HEK293T (cell line): ENCODE data around the gene NDP.

Experiments
- CTCF ChIA-PET: fragments of 350-600 bp; formaldehyde crosslinking; extraction: SDS; loops from one replicate; lab custom pipeline; 2021; ENCODE audit warnings: antibody characterized with exemption, inconsistent platforms; lab: Yijun Ruan, JAX
- POLR2A ChIA-PET: fragments of 350-600 bp; formaldehyde crosslinking; extraction: SDS; loops from one replicate; lab custom pipeline; 2020; ENCODE audit warnings: antibody characterized with exemption, inconsistent platforms; lab: Yijun Ruan, JAX
- DNase-seq: peaks from one replicate; pipeline ENCODE4 v3.0.0; 2012; ENCODE audit warnings: mixed read lengths; ENCODE audit errors: extremely low spot score
- ARNT ChIP-seq: fragments of 450-650 bp; IDR thresholded peaks from 2 replicates; pipeline ENCODE4 v1.6.1; 2017; ENCODE audit warnings: mild to moderate bottlenecking
- BHLHE40 ChIP-seq: fragments of 450-650 bp; IDR thresholded peaks from 2 replicates; pipeline ENCODE4 v1.6.1; 2016; ENCODE audit warnings: mild to moderate bottlenecking, moderate library complexity, borderline replicate concordance
- CTBP1 ChIP-seq: fragments of 450-650 bp; IDR thresholded peaks from 2 replicates; pipeline ENCODE4 v1.6.1; 2016; ENCODE audit warnings: borderline replicate concordance
- ELF4 ChIP-seq: fragments of 450-650 bp; IDR thresholded peaks from 2 replicates; pipeline ENCODE4 v1.6.1; 2017; ENCODE audit warnings: antibody characterized with exemption
- FOXA1 ChIP-seq: fragments of 450-650 bp; IDR thresholded peaks from 2 replicates; pipeline ENCODE4 v1.6.1; 2016; ENCODE audit warnings: mild to moderate bottlenecking
- FOXK2 ChIP-seq: fragments of 450-650 bp; IDR thresholded peaks from 2 replicates; pipeline ENCODE4 v1.6.1; 2016; ENCODE audit warnings: mild to moderate bottlenecking
- FOXM1 ChIP-seq: fragments of 450-650 bp; IDR thresholded peaks from 2 replicates; pipeline ENCODE4 v1.6.1; 2017; ENCODE audit warnings: mild to moderate bottlenecking, borderline replicate concordance
- HDGF ChIP-seq: fragments of 450-650 bp; IDR thresholded peaks from 2 replicates; pipeline ENCODE4 v1.6.1; 2017; ENCODE audit warnings: antibody characterized with exemption, borderline replicate concordance
- L3MBTL2 ChIP-seq: fragments of 450-650 bp; conservative IDR thresholded peaks from 2 replicates; pipeline ENCODE4 v1.6.1; 2016; ENCODE audit warnings: mild to moderate bottlenecking
- LEF1 ChIP-seq: fragments of 450-650 bp; IDR thresholded peaks from 2 replicates; pipeline ENCODE4 v1.6.1; 2017; ENCODE audit warnings: mild to moderate bottlenecking, borderline replicate concordance
- NFRKB ChIP-seq: fragments of 450-650 bp; IDR thresholded peaks from 2 replicates; pipeline ENCODE4 v1.6.1; 2016; ENCODE audit warnings: mild to moderate bottlenecking, moderate library complexity
- SP1 ChIP-seq: fragments of 450-650 bp; IDR thresholded peaks from 2 replicates; pipeline ENCODE4 v1.6.1; 2017
- SUZ12 ChIP-seq: fragments of 450-650 bp; IDR thresholded peaks from 2 replicates; pipeline ENCODE4 v1.6.1; 2016; ENCODE audit warnings: mild to moderate bottlenecking
- TARDBP ChIP-seq: fragments of 450-650 bp; IDR thresholded peaks from 2 replicates; pipeline ENCODE4 v1.6.1; 2016
- ZNF384 ChIP-seq: fragments of 450-650 bp; IDR thresholded peaks from 2 replicates; pipeline ENCODE4 v1.6.1; 2016
- TF ChIP-seq, protein P1 (sequence below): fragments of 450-650 bp; IDR thresholded peaks from 2 replicates; pipeline ENCODE4 v1.6.1; 2016

NDP gene

DNA sequence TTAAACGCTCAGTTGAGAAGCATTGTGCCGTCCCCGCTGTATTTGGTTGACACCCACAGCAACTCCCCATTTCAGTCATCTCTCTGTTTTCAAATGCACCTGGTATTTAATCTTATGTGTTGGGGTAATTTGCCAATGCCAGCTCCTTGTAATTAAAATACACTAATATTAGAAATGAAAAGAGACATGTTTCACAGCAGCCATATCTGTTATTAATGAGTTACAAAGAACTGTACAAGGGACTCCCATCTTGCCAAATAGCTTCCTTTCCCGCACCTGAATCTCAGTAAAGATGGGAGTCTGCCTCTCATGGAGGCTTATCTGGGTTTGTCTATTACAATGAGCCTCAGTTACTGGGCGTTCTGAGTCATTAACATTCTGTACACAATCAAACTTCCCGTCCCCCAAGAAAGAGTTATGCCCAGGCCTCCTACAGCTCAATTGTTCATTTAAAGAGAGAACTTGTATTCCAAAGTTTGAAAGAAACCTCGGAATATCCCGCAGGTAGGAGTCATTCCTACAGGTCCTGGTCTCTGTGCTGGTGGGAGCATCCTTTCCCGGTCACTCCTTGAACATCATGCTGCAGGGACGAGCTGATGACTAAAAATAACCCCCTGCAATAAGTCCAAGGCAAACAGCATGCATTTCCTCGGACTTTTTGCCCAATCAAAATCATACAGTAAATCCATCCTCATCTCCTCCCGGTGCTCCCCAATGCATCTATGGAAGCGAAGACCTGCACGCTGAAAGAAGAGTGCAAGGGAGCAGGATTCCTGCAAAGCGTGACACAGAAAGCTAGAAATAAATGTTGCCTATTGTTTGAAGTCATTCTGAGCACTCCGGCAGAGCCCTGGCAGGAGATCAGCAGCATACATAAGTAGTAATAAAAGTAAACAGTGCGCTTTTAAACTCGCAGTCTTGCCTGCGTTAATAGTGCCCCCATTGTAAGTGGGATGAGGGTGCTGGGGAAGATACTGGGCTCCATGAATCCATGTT, 926 bp downstream of the NDP start:
- no peak for DNase-seq
- ChIA-PET CTCF (interaction anchor here (0.5 kb wide), 1 partner anchor 229 kb away, joined by 4 read pairs; no protein-coding TSS in a partner anchor), POLR2A (no interaction called here)
- TF ChIP-seq LEF1: no peak

DNA sequence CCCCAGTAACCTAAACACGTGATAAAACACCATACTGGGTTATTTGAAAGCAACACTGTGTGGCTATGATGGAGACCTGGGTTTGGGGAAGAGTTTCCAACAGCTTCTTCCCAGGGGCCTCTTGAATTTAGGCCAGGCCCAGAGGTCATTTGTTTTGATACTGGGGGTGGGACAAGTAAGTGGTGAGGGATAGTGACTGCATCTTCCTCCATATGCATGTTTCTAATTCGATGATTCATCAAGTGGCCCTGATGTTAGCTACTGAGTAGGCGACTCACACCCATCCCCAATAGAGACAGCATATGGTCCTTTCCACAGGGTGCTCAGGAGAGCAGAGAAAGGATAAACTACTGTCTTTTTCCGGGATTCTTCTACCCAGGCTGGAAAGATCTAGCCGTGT, 2.7 kb downstream of the NDP start:
- CTCF ChIA-PET: no interaction called here
- DNase-seq: no peak
- TF ChIP-seq SUZ12 (no peak), NFRKB (no peak), L3MBTL2 (no peak), HDGF (no peak), ARNT (no peak), TARDBP (no peak), CTBP1 (no peak), SP1 (no peak), BHLHE40 (no peak), FOXM1 (no peak), ZNF384 (no peak), LEF1 (no peak), FOXK2 (no peak)
- TF ChIP-seq, protein P1, sequence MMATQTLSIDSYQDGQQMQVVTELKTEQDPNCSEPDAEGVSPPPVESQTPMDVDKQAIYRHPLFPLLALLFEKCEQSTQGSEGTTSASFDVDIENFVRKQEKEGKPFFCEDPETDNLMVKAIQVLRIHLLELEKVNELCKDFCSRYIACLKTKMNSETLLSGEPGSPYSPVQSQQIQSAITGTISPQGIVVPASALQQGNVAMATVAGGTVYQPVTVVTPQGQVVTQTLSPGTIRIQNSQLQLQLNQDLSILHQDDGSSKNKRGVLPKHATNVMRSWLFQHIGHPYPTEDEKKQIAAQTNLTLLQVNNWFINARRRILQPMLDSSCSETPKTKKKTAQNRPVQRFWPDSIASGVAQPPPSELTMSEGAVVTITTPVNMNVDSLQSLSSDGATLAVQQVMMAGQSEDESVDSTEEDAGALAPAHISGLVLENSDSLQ: no peak

DNA sequence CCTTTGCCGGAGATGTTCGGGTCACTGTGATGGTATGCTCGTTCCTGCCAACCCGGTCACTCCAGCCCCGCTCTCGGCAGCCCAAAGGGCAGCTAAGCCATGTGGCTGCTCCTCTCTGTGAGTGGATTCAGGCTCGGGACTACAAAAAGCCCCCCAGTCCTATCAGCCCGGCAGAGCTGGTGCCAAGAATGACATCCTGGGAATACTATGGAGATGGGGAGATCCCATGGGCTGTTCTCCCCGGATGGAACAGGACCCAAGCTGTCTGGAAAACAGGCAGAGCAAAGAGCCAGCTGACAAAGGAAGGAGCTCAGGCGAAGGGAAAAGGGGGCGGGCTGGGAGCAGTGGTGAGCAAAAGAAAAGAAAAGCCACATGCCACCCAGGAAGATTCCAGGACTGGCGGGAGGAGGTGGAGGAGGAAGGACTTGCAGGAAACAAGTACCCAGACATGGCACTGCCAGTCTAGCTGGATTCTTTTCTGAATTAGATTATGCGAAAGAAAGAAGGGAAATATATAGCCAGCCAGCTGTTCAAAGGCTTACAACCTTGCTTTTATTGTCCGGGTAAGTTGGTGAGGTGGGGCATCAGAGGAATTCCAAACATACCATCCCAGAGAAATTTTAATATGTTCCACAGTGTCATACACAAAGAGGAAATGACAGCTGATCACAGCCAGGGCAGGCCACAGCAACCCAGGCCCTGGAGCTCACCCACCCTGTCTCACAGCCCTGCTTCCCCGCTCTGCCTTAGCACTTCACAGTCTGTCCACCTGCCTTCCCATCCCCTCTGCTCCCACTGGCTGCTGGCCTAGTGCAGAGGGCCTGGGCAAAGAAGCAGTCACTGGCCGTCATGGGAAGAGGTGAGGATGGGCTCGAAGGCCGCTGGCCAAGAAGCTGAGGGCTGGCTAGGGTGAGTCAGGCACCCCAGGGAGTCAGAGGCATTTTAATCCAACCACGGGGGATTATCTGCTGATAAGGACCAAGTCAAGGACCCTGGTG, 3.4 kb downstream of the NDP start:
- CTCF ChIA-PET: no interaction called here
- DNase-seq: no peak
- TF ChIP-seq L3MBTL2 (no peak), HDGF (no peak), CTBP1 (no peak), LEF1 (no peak), SP1 (no peak), NFRKB (no peak), FOXM1 (no peak), ZNF384 (no peak), SUZ12 (no peak)
- TF ChIP-seq, protein P1: no peak
- POLR2A ChIA-PET: no interaction called here

More for the DNA sequence above, 2.7 kb downstream of the NDP start:
- POLR2A ChIA-PET: no interaction called here

DNA sequence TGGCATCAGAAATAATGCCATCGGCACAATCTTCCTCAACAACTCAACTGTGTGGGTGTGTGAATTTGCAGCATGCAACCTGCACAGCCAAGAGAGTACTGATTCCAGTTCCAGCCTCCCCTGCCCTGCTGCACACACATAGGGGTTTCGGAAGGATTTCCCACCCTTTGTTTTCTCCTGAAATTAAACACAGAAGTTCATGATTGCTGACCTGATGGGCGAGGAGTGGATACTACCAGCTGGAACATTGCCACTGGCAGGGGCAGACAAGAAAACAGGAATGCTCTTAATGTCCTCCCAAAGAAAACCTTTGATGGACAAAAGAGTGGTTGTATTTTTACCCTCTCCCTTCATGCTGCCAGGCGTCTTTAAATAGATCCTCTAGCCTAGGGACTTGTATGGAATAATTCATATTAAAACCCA, 4.8 kb downstream of the NDP start:
- ChIA-PET POLR2A (interaction anchor here (0.6 kb wide), 1 partner anchor 146 kb away, joined by 3 read pairs; no protein-coding TSS in a partner anchor), CTCF (no interaction called here)
- DNase-seq: no peak
- TF ChIP-seq TARDBP (no peak), FOXA1 (no peak), ARNT (no peak), CTBP1 (no peak)

DNA sequence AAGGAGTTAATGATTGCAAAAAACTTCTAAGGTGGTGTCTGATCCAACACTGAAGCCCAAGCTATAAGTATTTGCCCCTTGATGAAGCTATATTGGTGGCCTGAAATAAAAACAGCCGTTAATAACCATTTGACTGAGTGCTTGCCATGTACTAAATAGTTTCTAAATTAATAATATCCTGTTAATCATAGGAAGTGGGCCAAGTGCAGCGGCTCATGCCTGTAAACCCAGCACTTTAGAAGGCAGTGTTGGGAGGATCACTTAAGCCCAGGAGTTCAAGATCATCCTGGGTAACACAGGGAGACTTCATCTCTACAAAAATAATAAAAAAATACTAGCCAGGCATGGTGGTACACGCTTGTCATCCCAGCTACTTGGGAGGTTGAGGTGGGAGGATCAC, 8.3 kb downstream of the NDP start:
- ChIA-PET CTCF (no interaction called here), POLR2A (no interaction called here)
- DNase-seq: no peak
- TF ChIP-seq CTBP1 (no peak), FOXM1 (no peak), BHLHE40 (no peak), LEF1 (no peak), L3MBTL2 (no peak), HDGF (no peak), NFRKB (no peak), TARDBP (no peak), FOXK2 (no peak), SP1 (no peak), ELF4 (no peak), SUZ12 (no peak), ARNT (no peak)

DNA sequence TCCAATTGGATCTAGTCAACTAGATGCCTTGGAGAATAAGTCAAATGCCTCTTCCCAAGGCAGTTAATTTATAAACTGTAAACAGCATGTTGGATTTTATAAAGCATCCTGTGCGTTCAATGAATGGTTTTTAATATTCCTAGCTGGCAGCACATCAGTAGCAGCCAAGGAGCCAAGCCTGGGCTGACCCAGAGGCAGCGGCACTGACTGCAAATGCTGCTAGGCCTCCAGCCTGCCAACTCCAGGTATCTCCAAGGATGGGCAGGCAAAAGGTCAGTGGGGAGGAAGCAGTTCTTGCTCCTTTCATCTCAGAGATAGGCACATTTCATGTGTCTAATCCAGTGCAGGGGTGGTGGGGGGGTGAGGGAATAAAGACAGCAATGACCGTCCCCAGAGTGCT, 9.5 kb downstream of the NDP start:
- ChIA-PET CTCF (no interaction called here), POLR2A (no interaction called here)
- TF ChIP-seq ZNF384 (no peak), ARNT (no peak), FOXA1 (no peak), ELF4 (no peak), FOXM1 (no peak), NFRKB (no peak), L3MBTL2 (no peak), CTBP1 (no peak), LEF1 (no peak), HDGF (no peak), SP1 (no peak), BHLHE40 (no peak)

More for the DNA sequence above, 9.5 kb downstream of the NDP start:
- DNase-seq: no peak
